Neutrophil (primary cell): Measurements from ENCODE around the gene MAMDC2.

Experiments
- H3K27ac ChIP-seq: fragments of 200-600 bp; sonication (generic); 2 replicates; pipeline ENCODE4 v1.5.1; 2016; ENCODE audit warnings: mild to moderate bottlenecking, moderate library complexity
- H3K27me3 ChIP-seq: fragments of 200-600 bp; sonication (generic); 2 replicates; pipeline ENCODE4 v1.6.0; 2016; ENCODE audit warnings: mild to moderate bottlenecking
- H3K36me3 ChIP-seq: fragments of 200-600 bp; sonication (generic); 2 replicates; pipeline ENCODE4 v1.5.1; 2017
- H3K4me1 ChIP-seq, 2 experiments: fragments of 200-600 bp in 1 of 2; sonication (generic) in 1 of 2; 1 replicate in 1 of 2; 2 replicates in 1 of 2; pipeline versions ENCODE4 v1.5.1 to v1.6.1; 2013 to 2016; ENCODE audit warnings: low read depth in 1 of 2, low read length in 1 of 2, mild to moderate bottlenecking in 1 of 2, moderate library complexity in 1 of 2; ENCODE audit not compliant: control insufficient read depth in 1 of 2, insufficient read depth in 1 of 2
- H3K4me3 ChIP-seq, 2 experiments: fragments of 200-600 bp in 1 of 2; sonication (generic) in 1 of 2; 1 replicate in 1 of 2; 2 replicates in 1 of 2; pipeline ENCODE4 v1.5.1; 2013 to 2016; ENCODE audit warnings: low read depth in 1 of 2, low read length in 1 of 2, mild to moderate bottlenecking in 1 of 2, moderate library complexity in 1 of 2
- H3K9me3 ChIP-seq: fragments of 200-600 bp; sonication (generic); 2 replicates; pipeline ENCODE4 v1.5.1; 2016
- CTCF ChIP-seq: fragments of 200-600 bp; sonication (generic); IDR thresholded peaks from 2 replicates; pipeline ENCODE4 v1.5.1; 2016; ENCODE audit warnings: antibody characterized with exemption

MAMDC2 gene

DNA sequence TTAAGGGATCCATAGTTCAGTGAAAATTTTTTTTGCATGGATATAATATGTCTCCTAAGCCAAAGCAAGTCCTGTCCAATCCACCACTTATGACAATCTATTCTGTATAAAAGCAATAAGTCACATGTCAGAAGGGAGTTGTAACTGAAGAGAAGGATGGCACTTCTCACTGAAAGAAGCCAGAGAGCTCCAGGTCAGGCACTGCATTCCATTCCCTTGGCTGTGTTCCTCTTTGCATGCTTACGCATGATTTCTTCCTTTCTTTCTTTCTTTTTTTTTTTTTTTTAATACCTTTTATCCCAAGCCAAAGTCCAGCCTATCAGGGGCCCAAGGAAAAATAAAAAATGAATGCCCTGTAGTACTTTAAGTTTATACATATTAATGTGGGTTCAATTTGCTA is 39.8 kb downstream of the MAMDC2 start:
- Histone ChIP-seq H3K27ac (no peak overlapping the region), H3K27me3 (no peaks in the 10 kb centered on the region), H3K36me3 (no peaks in the 10 kb centered on the region), H3K4me3 (no peak overlapping the region), H3K9me3 (no peaks in the 10 kb centered on the region), H3K4me1 (no peaks in the 10 kb centered on the region)
- TF ChIP-seq CTCF: no peak

GRCh38 chr9:70085241-70085640 is 41.6 kb downstream of the MAMDC2 start:
- Histone ChIP-seq H3K9me3 (no peaks in the 10 kb centered on the region), H3K27me3 (no peaks in the 10 kb centered on the region), H3K36me3 (no peaks in the 10 kb centered on the region), H3K4me3 (no peak overlapping the region), H3K4me1 (no peaks in the 10 kb centered on the region), H3K27ac (no peak overlapping the region)
- TF ChIP-seq CTCF: no peak

GRCh38 chr9:70091103-70091502 is 47.5 kb downstream of the MAMDC2 start:
- Histone ChIP-seq H3K36me3 (no peaks in the 10 kb centered on the region), H3K27me3 (no peaks in the 10 kb centered on the region), H3K4me1 (no peaks in the 10 kb centered on the region), H3K4me3 (no peak overlapping the region), H3K9me3 (no peaks in the 10 kb centered on the region), H3K27ac (no peak overlapping the region)
- TF ChIP-seq CTCF: no peak

DNA sequence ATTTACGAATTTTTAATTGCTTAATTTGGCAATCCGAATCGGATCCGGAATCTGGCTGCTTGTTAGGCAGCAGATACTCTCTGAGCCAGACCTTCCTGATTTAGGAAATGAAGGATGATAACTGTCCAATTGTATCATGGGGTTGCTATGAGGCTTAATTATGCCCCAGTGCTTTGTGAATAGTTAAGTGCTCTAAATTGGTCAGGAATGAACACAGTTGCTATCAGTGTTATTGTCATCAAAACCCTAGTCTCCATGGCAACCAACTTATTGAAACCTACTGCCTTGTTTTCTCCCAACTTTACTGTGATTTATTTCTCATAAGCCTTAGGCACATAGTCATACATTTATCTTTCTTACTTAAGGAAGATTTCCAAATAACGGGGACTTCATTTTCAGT is 47.9 kb downstream of the MAMDC2 start:
- Histone ChIP-seq H3K9me3 (no peaks in the 10 kb centered on the region), H3K36me3 (no peaks in the 10 kb centered on the region), H3K27ac (no peak overlapping the region), H3K4me1 (no peaks in the 10 kb centered on the region), H3K4me3 (no peak overlapping the region), H3K27me3 (no peaks in the 10 kb centered on the region)
- no peak for TF ChIP-seq CTCF

GRCh38 chr9:70092190-70092589 is 48.5 kb downstream of the MAMDC2 start:
- H3K9me3 ChIP-seq: no peaks in the 10 kb centered on the region
- H3K4me3 ChIP-seq: no peak overlapping the region
- no peaks in the 10 kb centered on the region for H3K36me3 ChIP-seq
- no peak overlapping the region for H3K27ac ChIP-seq
- no peaks in the 10 kb centered on the region for H3K27me3 ChIP-seq
- no peaks in the 10 kb centered on the region for H3K4me1 ChIP-seq
- no peak for TF ChIP-seq CTCF

DNA sequence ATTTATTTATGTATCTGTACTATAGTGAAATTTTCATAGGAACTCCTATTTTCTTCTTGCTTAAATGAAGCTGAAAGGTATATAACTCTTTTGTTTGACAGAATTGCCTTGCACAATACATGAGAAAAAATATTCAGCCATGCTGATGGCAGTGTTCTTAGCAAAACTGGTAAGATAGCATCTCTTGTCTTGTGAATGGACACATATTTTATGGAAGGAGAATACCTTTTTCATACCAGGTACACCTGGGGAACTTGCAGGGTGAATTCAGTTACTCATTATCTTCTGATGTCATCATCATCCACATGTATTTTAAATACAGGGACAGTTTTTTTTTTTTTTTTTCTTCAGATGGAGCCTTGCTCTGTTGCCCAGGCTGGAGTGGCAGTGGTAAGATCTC is 49.4 kb downstream of the MAMDC2 start:
- Histone ChIP-seq H3K9me3 (no peaks in the 10 kb centered on the region), H3K36me3 (no peaks in the 10 kb centered on the region), H3K4me1 (no peaks in the 10 kb centered on the region), H3K27ac (no peak overlapping the region), H3K27me3 (no peaks in the 10 kb centered on the region), H3K4me3 (no peak overlapping the region)
- no peak for TF ChIP-seq CTCF
